ENCODE data around the gene MSH5. TPM values are rescaled to one million over a fixed set of nuclear protein-coding genes. Genes with fewer than 3 reads are reported as not detected.

The MSH5 gene
- total and polyA plus RNA-seq, 2 donors (not counting 1 experiment from before 2014, with no cell fraction given), result 4.3 to 6.0 TPM

DNA sequence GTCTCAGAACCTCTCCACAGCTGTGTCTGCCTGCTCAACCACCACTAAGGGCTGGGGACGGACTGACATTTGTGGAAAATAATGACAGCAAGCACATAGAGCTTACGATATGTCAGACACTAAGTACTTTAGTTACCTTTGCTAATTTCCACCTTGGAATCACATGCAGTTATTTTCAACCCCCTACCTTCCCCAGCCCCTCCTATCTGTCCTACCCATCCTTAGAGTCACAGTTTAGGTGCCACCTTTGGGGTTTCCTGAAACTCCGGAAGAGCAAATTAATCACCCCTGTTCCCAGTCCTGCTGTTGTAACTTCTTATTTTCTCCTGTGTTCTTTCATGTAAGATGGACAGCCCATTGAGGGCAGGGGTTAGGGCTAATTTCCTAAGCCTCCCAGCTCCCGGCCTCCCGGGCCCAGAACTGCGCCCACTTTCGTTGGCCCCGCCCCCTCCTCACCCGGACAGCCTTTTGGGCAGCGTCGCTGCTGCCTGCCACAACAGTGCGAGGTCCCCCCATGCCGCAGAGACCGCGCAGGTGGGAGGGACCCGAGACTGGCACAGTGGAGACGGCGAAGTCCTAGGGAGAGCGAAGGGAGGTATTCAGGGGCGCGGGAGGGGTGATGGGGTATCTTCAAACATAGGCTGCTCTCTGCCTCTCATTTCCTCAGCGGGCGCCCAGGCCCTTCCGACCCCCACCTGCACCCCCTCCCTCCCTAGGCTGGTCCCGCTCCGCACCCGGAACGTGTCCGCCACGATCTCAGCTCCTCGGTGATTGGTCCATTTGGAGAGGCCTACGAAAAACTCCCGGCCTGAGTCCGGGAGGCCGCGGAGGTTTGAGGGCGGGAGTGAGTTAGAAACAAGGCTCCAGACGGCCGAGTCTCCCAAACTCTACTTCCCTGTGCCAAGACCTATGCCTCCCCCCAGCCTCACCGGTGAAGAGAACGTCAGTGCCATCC, 11.8 kb upstream of the MSH5 start:
- H3K4me1 ChIP-seq (ENCODE audit: control insufficient read depth, extremely low read depth, insufficient read depth, low read length), result peaks cover 11% of the 10 kb centered on the region
- H3K27ac ChIP-seq (ENCODE audit: insufficient read depth, low read length), result no peak overlapping the region
- peak overlapping the region; percentile 68 to 96 (median 82) for H3K4me3 ChIP-seq (replicated peaks in 1 of 4; ENCODE audit: control extremely low read depth in 1 of 4, insufficient read depth in 1 of 4, low read depth in 3 of 4, low read length in 4 of 4)
- H3K9me3 ChIP-seq (ENCODE audit: control insufficient read depth, insufficient read depth, low read depth, low read length), result no peaks in the 10 kb centered on the region
- H3K9ac ChIP-seq (ENCODE audit: insufficient read depth, low read length), result peak overlapping the region; percentile 61
- H3K36me3 ChIP-seq (ENCODE audit: control insufficient read depth, insufficient read depth, low read length), result peaks cover 24% of the 10 kb centered on the region
- no peak for DNase-seq (ENCODE audit: low read depth in 2 of 2)
- H2AFZ ChIP-seq (ENCODE audit: low read length), result no peak overlapping the region
- TF ChIP-seq EZH2 (IDR thresholded peaks at IDR 0.05; ENCODE audit: low read length, missing control alignments), result no peak
- TF ChIP-seq, protein P1, sequence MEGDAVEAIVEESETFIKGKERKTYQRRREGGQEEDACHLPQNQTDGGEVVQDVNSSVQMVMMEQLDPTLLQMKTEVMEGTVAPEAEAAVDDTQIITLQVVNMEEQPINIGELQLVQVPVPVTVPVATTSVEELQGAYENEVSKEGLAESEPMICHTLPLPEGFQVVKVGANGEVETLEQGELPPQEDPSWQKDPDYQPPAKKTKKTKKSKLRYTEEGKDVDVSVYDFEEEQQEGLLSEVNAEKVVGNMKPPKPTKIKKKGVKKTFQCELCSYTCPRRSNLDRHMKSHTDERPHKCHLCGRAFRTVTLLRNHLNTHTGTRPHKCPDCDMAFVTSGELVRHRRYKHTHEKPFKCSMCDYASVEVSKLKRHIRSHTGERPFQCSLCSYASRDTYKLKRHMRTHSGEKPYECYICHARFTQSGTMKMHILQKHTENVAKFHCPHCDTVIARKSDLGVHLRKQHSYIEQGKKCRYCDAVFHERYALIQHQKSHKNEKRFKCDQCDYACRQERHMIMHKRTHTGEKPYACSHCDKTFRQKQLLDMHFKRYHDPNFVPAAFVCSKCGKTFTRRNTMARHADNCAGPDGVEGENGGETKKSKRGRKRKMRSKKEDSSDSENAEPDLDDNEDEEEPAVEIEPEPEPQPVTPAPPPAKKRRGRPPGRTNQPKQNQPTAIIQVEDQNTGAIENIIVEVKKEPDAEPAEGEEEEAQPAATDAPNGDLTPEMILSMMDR (conservative IDR thresholded peaks at IDR 0.05 in 1 of 2, IDR thresholded peaks at IDR 0.05 in 1 of 2; ENCODE audit: low read depth in 1 of 2, low read length in 2 of 2), result no peak
- peak overlapping the region; percentile 99 for H3K4me2 ChIP-seq (ENCODE audit: extremely low read depth, insufficient read depth, low read length)
- H3K79me2 ChIP-seq (ENCODE audit: control insufficient read depth, insufficient read depth, low read length), result peaks cover 11% of the 10 kb centered on the region
- no peaks in the 10 kb centered on the region for H3K27me3 ChIP-seq (ENCODE audit: control insufficient read depth, insufficient read depth, low read length)
- H4K20me1 ChIP-seq (ENCODE audit: control insufficient read depth, extremely low read depth, insufficient read depth, low read length), result no peaks in the 10 kb centered on the region

GRCh38 chr6:31728767-31729514, 10.9 kb upstream of the MSH5 start, which contains the start of gene DDAH2:
Gene DDAH2 (minus strand): TSS chr6:31729299. CDS start chr6:31729161, 138 bp downstream.
- peak within 1 kb of the TSS; percentile 76 for H3K27ac ChIP-seq (ENCODE audit: insufficient read depth, low read length)
- H3K9ac ChIP-seq (ENCODE audit: insufficient read depth, low read length), result peak within 1 kb of the TSS; percentile 61
- H3K36me3 ChIP-seq (ENCODE audit: control insufficient read depth, insufficient read depth, low read length), result peaks cover 32% of the 10 kb centered on the region
- peak within 1 kb of the TSS; percentile 72 for H2AFZ ChIP-seq (ENCODE audit: low read length)
- H3K9me3 ChIP-seq (ENCODE audit: control insufficient read depth, insufficient read depth, low read depth, low read length), result no peaks in the 10 kb centered on the region
- DNase-seq (ENCODE audit: low read depth in 2 of 2), result no peak
- TF ChIP-seq, protein P1 (conservative IDR thresholded peaks at IDR 0.05 in 1 of 2, IDR thresholded peaks at IDR 0.05 in 1 of 2; ENCODE audit: low read depth in 1 of 2, low read length in 2 of 2), result peak in 1 of 2 donors; percentile 33
- no peak for TF ChIP-seq EZH2 (IDR thresholded peaks at IDR 0.05; ENCODE audit: low read length, missing control alignments)
- H4K20me1 ChIP-seq (ENCODE audit: control insufficient read depth, extremely low read depth, insufficient read depth, low read length), result no peaks in the 10 kb centered on the region
- peaks cover 15% of the 10 kb centered on the region for H3K4me1 ChIP-seq (ENCODE audit: control insufficient read depth, extremely low read depth, insufficient read depth, low read length)
- peaks cover 21% of the 10 kb centered on the region for H3K79me2 ChIP-seq (ENCODE audit: control insufficient read depth, insufficient read depth, low read length)
- H3K4me2 ChIP-seq (ENCODE audit: extremely low read depth, insufficient read depth, low read length), result peak within 1 kb of the TSS; percentile 99
- no peaks in the 10 kb centered on the region for H3K27me3 ChIP-seq (ENCODE audit: control insufficient read depth, insufficient read depth, low read length)
- H3K4me3 ChIP-seq (replicated peaks in 1 of 4; ENCODE audit: control extremely low read depth in 1 of 4, insufficient read depth in 1 of 4, low read depth in 3 of 4, low read length in 4 of 4), result peak within 1 kb of the TSS; percentile 68 to 96 (median 82)

- Histone ChIP-seq H3K4me3 (replicated peaks in 1 of 4; ENCODE audit: control extremely low read depth in 1 of 4, insufficient read depth in 1 of 4, low read depth in 3 of 4, low read length in 4 of 4) (peak overlapping the region; percentile 68 to 96 (median 82)), H3K4me2 (ENCODE audit: extremely low read depth, insufficient read depth, low read length) (peak overlapping the region; percentile 99), H3K79me2 (ENCODE audit: control insufficient read depth, insufficient read depth, low read length) (peaks cover 27% of the 10 kb centered on the region), H3K4me1 (ENCODE audit: control insufficient read depth, extremely low read depth, insufficient read depth, low read length) (peaks cover 19% of the 10 kb centered on the region), H3K36me3 (ENCODE audit: control insufficient read depth, insufficient read depth, low read length) (peaks cover 34% of the 10 kb centered on the region), H3K9ac (ENCODE audit: insufficient read depth, low read length) (peak overlapping the region; percentile 61), H3K27me3 (ENCODE audit: control insufficient read depth, insufficient read depth, low read length) (no peaks in the 10 kb centered on the region), H3K9me3 (ENCODE audit: control insufficient read depth, insufficient read depth, low read depth, low read length) (no peaks in the 10 kb centered on the region), H3K27ac (ENCODE audit: insufficient read depth, low read length) (peak overlapping the region; percentile 76), H2AFZ (ENCODE audit: low read length) (peak overlapping the region; percentile 72), H4K20me1 (ENCODE audit: control insufficient read depth, extremely low read depth, insufficient read depth, low read length) (no peaks in the 10 kb centered on the region)
- TF ChIP-seq EZH2 (IDR thresholded peaks at IDR 0.05; ENCODE audit: low read length, missing control alignments), result no peak
- TF ChIP-seq, protein P1 (conservative IDR thresholded peaks at IDR 0.05 in 1 of 2, IDR thresholded peaks at IDR 0.05 in 1 of 2; ENCODE audit: low read depth in 1 of 2, low read length in 2 of 2), result peak in 1 of 2 donors; percentile 29
- DNase-seq (ENCODE audit: low read depth in 2 of 2), result peak; percentile 83 to 91
Measured at GRCh38 chr6:31729515-31729978, 10.3 kb upstream of the MSH5 start.

All from fibroblast of lung (primary cell).